Subcutaneous preadipocyte (primary cell): ENCODE measurements around the gene CLDND2. TPM values are rescaled to one million over a fixed set of nuclear protein-coding genes. Genes with fewer than 3 reads are reported as not detected.

Source experiments
- total RNA-seq: library from RNA; depleted of rRNA; stranded (reverse); fragments of >200 nt; gene quantifications from 2 replicates; pipeline ENCODE4 v1.2.3, GENCODE V29; 2012

Gene CLDND2, protein sequence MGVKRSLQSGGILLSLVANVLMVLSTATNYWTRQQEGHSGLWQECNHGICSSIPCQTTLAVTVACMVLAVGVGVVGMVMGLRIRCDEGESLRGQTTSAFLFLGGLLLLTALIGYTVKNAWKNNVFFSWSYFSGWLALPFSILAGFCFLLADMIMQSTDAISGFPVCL
- total RNA-seq = not detected in 2 replicates

DNA sequence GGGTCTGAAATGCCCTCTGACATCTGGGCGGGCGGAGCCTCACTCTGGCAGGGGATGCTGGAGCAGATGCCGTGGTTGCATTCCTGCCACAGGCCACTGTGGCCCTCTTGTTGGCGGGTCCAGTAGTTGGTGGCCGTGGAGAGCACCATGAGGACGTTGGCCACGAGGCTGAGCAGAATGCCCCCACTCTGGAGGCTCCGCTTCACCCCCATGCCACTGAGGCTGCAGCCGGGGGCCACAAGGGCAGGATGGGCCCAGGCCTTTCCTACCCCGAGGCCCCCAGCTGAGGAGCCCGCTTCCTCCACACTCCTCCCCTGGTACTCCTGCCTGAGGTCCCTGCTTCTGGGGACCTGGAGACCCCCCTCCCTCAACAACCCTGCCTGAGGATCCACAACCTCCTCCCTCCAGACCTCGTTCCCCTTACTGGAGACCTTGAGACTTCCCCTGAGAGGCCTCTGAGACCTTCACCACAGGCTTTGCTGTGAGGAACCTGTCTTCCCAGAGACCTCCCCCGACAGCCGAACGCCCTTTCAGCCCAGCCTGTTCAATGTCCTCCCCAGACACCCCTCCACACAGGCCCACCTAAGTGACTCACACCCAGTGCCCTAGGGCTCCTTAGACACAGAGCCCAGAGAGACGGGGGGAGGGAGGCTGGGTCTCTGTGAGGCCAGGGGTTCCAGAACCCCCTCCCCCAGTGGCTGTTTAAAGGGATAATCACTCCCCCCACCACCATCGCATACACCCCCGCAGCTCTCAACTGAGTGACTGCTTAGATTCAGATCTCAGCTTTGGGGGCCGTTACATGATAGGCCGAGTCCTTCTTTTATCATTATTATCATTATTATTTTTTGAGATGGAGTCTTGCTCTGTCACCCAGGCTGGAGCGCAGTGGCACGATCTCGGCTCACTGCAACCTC lies at the start of gene CLDND2:
TSS of gene CLDND2 (minus strand) at position 638 of the 917 bp plus-strand sequence. CDS start at position 212, 426 bp downstream.

DNA sequence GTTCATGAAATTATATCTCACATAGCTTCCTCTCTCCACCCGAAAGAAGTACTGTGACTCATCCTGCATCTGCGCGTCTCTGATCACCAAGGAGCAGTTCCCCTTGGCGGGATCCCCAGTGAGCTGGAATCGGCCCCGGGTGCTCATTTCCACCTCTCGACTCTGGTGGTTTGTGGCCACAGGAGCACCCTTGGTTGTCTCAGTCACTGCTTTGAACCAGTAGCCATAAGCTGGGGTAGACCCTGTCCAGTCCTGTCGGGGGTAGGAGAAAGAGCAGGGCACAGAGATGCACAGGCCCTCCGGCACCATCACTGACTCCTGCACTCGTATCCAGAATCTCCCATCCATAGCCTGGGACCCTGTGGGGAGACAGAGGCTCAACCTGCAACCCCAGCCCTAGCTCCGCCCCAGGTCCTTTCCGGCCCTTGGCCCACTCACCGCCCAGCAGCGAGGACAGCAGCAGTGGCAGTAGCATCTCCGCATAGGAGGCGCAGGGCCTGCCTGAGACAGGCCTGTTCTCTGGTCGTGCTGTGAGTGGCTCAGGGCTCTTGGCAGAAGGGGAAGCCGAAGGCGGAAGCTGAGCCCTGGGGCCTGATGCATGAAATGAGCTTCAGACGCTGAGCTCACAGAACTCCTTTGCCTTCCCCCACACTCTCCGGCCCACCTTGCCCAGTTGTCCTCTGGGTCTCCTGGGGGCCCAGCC lies 48.5 kb upstream of the CLDND2 start, which contains the start of gene SIGLEC10:
TSS of gene SIGLEC10 (minus strand) at position 536 of the 703 bp plus-strand sequence. CDS start at position 475, 61 bp downstream.

DNA sequence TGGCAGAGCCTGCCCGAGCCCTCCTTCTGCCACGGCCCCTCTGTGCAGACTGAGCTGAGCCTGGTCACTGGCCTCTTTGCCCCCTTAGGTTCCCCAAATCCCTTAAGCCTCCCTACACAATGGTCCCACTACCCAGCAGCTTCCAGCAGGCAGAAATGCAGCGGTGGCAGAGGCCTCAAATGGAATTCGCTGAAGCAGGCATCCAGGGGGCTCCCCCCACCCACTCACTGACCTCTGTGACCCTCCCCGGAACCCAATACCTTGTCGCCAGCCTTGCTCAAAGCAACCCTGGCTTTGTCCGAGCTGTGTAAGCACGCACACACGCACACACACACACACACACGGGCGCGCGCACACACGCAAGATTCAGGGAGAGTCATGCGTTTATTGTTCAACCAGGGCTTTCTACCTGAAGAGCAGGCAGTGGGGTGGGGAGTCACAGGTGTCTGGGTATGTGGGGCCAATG lies 19.2 kb upstream of the CLDND2 start, which contains the start of gene LIM2:
TSS of gene LIM2 (minus strand) at position 51 of the 466 bp plus-strand sequence. CDS start 531 bp downstream, outside the sequence.

DNA sequence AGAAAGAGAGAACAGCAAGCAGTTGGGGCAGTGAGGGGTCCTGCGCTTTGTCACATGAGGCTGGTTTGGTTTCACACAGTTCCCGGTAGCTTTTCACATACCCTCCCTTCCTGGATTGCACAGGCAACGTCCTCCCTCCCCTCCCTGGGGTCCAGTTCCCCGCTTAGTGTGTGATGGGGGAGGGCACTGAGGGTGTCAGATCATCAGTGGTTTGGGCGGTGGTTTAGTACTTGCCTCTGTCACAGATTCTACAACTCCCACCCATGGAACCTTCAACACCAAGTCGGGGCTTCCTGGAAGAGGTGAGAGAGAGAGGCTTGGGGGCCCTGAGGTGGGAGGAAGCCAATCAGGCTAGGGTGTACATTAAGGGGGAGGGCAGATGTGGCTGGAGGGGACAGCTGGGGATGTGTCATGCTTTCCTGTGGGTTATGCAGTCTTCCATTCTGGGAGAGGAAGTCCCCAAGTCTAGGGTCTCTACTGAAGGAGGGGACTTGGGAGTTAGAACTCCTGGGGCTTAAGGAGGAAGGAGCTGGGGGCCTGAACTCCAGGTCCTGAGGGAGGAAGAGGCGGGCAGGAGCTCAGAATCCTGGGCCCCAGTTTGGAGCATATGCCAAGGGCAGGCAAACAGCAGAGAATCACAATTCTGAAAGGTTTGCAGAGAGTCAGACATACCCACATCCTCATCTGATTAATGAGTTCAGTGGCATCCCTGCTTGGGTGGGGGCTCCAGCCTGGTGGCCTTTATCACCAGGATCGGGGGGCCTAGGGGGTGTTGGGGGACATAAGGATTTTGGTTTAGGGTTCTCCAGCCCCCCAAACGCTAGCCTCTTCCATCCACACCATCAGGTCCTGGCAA lies 4.1 kb upstream of the CLDND2 start, which contains the start of gene NKG7:
TSS of gene NKG7 (minus strand) at position 6 of the 856 bp plus-strand sequence. CDS start 119 bp downstream, outside the sequence.

DNA sequence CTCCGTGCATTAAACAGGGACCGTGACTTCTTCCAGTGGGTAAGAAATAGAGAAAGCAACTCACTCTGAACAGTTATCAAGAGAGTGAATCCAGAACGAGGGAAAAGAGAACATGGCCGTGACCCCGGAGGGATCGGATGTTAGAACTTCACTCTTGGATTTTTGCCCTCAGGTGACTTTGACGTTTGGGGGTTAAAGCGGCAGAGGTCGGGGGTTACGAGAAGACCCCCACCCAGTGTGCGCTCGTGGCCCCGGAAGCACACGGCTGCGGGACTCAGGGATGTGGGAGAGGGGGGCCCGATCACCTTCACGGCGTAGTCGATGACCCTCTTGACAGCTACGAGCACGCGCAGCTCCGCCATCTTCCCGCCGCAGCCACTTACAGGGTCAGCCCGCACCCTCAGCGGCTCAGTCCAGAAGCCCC lies 2.8 kb downstream of the CLDND2 start, which contains the start of gene ETFB:
TSS of gene ETFB (minus strand) at position 424 of the 424 bp plus-strand sequence. CDS start at position 362, 62 bp downstream.

DNA sequence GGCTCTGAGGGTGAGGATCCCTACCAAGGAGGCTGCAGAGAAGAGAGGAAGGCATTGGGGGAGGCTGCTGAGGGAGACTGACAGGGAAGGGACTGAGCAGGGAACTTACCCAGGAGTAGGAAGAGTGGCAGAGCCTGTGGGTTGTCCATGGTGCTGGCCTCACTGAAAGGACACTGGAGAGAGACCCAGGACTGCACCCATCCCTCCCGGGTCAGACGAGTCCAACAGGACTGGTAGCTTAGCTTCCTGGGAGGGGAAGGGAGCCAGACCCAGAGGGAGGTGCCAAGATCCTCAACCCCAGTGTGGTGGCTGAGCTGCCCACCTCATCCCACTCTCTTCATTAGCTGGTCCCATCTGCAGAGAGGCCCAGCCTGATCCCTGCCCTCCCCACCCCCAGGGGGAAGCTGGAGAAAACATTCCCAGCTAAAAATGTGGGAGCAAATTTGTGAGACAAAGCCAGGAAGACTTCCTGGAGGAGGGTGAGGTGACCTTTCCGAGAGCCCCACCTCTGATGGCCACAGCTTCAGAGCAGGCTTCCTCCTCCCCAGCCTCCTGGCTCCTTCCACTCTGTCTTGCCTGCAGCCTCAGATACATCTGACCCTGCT lies 26.7 kb downstream of the CLDND2 start, which contains the start of gene VSIG10L:
TSS of gene VSIG10L (minus strand) at position 164 of the 605 bp plus-strand sequence. CDS start at position 149, 15 bp downstream.

Other genes with a start within 250 kb of the CLDND2 start
- under 0.01 TPM in 1 of 2 replicates, not detected in the other for gene SIGLEC9, start 244.1 kb downstream of the CLDND2 start, total RNA-seq
- gene SIGLEC7, start 226.7 kb downstream of the CLDND2 start, total RNA-seq = not detected in 2 replicates
- not detected in 2 replicates for gene CD33, start 143.9 kb downstream of the CLDND2 start, total RNA-seq
- not detected in 2 replicates for gene SIGLECL1, start 117.9 kb downstream of the CLDND2 start, total RNA-seq
- gene IGLON5, start 57.4 kb downstream of the CLDND2 start, total RNA-seq = not detected in 2 replicates
- 0.73 and 0.98 TPM in 2 replicates for gene VSIG10L, start 26.9 kb downstream of the CLDND2 start, total RNA-seq
- gene ETFB, start 2.6 kb downstream of the CLDND2 start, total RNA-seq = 121 and 213 TPM in 2 replicates
- not detected in 2 replicates for gene NKG7, start 3.7 kb upstream of the CLDND2 start, total RNA-seq
- not detected in 2 replicates for gene LIM2, start 19.0 kb upstream of the CLDND2 start, total RNA-seq
- not detected in 2 replicates for gene C19orf84, start 21.6 kb upstream of the CLDND2 start, total RNA-seq
- not detected in 2 replicates for gene SIGLEC10, start 48.6 kb upstream of the CLDND2 start, total RNA-seq
- gene SIGLEC8, start 89.5 kb upstream of the CLDND2 start, total RNA-seq = not detected in 2 replicates
- not detected in 2 replicates for gene CEACAM18, start 109.5 kb upstream of the CLDND2 start, total RNA-seq
- not detected in 2 replicates for gene SIGLEC12, start 132.8 kb upstream of the CLDND2 start, total RNA-seq
- not detected in 2 replicates for gene SIGLEC6, start 162.7 kb upstream of the CLDND2 start, total RNA-seq
- 4.0 and 4.1 TPM in 2 replicates for gene ZNF175, start 202.3 kb upstream of the CLDND2 start, total RNA-seq